GM21619 (cell line): Measurements from ENCODE around the gene RTP1.
"Not testable (repeated sequence)": the region's sequence is repeated elsewhere in the genome, so short reads cannot be mapped to it uniquely, and the experiment has no call there.

Experiments
- ATAC-seq: cut with Tn5 transposase; IDR thresholded peaks from one replicate; pipeline ENCODE4 v1.9.1; 2021; ENCODE audit not compliant: unreplicated experiment

Gene RTP1

GRCh38 chr3:187196573-187197334 is 532 bp upstream of the RTP1 start:
- no peak for ATAC-seq

GRCh38 chr3:187198490-187198889 is 1.2 kb downstream of the RTP1 start:
- ATAC-seq: no peak

- ATAC-seq: not testable (repeated sequence)
These were observed 2.3 kb downstream of the RTP1 start for GRCh38 chr3:187199463-187200050.

- ATAC-seq: no peak
These were observed 8.4 kb downstream of the RTP1 start for GRCh38 chr3:187205683-187206082.

GRCh38 chr3:187207062-187207461 is 9.8 kb downstream of the RTP1 start:
- no peak for ATAC-seq

- no peak for ATAC-seq
These were observed 10.3 kb downstream of the RTP1 start for GRCh38 chr3:187207624-187208023.

- no peak for ATAC-seq
These were observed 10.9 kb downstream of the RTP1 start for GRCh38 chr3:187208159-187208558.

GRCh38 chr3:187209491-187209890 is 12.2 kb downstream of the RTP1 start:
- ATAC-seq: no peak

- ATAC-seq: no peak
These were observed 12.8 kb downstream of the RTP1 start for GRCh38 chr3:187210091-187210490.

GRCh38 chr3:187210545-187211327 is 13.4 kb downstream of the RTP1 start:
- peak; percentile 96 for ATAC-seq

- no peak for ATAC-seq
These were observed 14.4 kb downstream of the RTP1 start for GRCh38 chr3:187211532-187212195.

GRCh38 chr3:187212196-187212545 is 14.9 kb downstream of the RTP1 start:
- ATAC-seq: no peak

GRCh38 chr3:187212705-187213104 is 15.4 kb downstream of the RTP1 start:
- no peak for ATAC-seq

GRCh38 chr3:187213616-187214015 is 16.3 kb downstream of the RTP1 start:
- ATAC-seq: no peak

- ATAC-seq: no peak
These were observed 18.2 kb downstream of the RTP1 start for GRCh38 chr3:187215460-187215859.

- no peak for ATAC-seq
These were observed 25.5 kb downstream of the RTP1 start for GRCh38 chr3:187222801-187223200.

GRCh38 chr3:187223799-187224198 is 26.5 kb downstream of the RTP1 start:
- no peak for ATAC-seq

- no peak for ATAC-seq
These were observed 30.5 kb downstream of the RTP1 start for GRCh38 chr3:187227658-187228258.

GRCh38 chr3:187228740-187229139 is 31.5 kb downstream of the RTP1 start:
- no peak for ATAC-seq

GRCh38 chr3:187230011-187230410 is 32.7 kb downstream of the RTP1 start:
- no peak for ATAC-seq

- no peak for ATAC-seq
These were observed 39.7 kb downstream of the RTP1 start for GRCh38 chr3:187236962-187237361.
